HepG2 (cell line): ENCODE data around the gene IL1RAP. TPM values are rescaled to one million over a fixed set of nuclear protein-coding genes. Genes with fewer than 3 reads are reported as not detected.

Experiments used
- ATAC-seq: fragments of 200-7000 bp; cut with Tn5 transposase; 3 replicates; pipeline ENCODE4 v1.9.1; 2020; ENCODE audit warnings: mild to moderate bottlenecking, moderate library complexity
- BruUV-seq: library from RNA; stranded (reverse); fragments of 400-500 nt; replicated peaks from 2 replicates; lab custom pipeline; 2021; lab: Mats Ljungman, UMichigan
- CTCF ChIA-PET: fragments of 300-600 bp; formaldehyde crosslinking; extraction: SDS; loops from one replicate; lab custom pipeline; 2021; ENCODE audit warnings: low total read pairs, inconsistent platforms, low intra/inter-chr PET ratio; lab: Yijun Ruan, JAX
- POLR2A ChIA-PET: fragments of 350-600 bp; sonication (Branson Sonifier 250); formaldehyde crosslinking; loops from one replicate; lab custom pipeline; 2020; ENCODE audit warnings: antibody characterized with exemption, inconsistent platforms; lab: Yijun Ruan, JAX
- DNase-seq: peaks from one replicate; pipeline ENCODE4 v3.0.0-alpha.2; 2015; ENCODE audit warnings: low spot score
- FAIRE-seq: peaks from 3 replicates; lab custom pipeline; 2011; peaks lifted over from hg19 to GRCh38; lab: Jason Lieb, UNC
- H2AFZ ChIP-seq: one replicate; pipeline ENCODE4 v1.6.1; 2011; ENCODE audit warnings: low read length, inconsistent platforms
- H3K27ac ChIP-seq: fragments of 300-600 bp; 3 replicates; pipeline ENCODE4 v1.8.0; 2011; ENCODE audit warnings: mixed run types, mild to moderate bottlenecking, mixed read lengths, low read length, inconsistent platforms; ENCODE audit not compliant: insufficient read depth; ENCODE audit errors: extremely low read length
- H3K27me3 ChIP-seq, 2 experiments: fragments of 200-600 bp in 1 of 2; 2 replicates in 1 of 2; 3 replicates in 1 of 2; pipeline versions ENCODE4 v1.6.0 to v1.8.0; 2011; ENCODE audit warnings: low read length in 2 of 2, mild to moderate bottlenecking in 2 of 2, moderate library complexity in 2 of 2, inconsistent platforms in 1 of 2; ENCODE audit not compliant: insufficient read depth in 2 of 2, control insufficient read depth in 1 of 2
- H3K36me3 ChIP-seq, 2 experiments: fragments of 200-600 bp in 1 of 2; replicated peaks in 1 of 2; 2 replicates in 1 of 2; 3 replicates in 1 of 2; pipeline versions ENCODE4 v1.5.1 to v1.8.0; 2011; ENCODE audit warnings: low read length in 2 of 2, inconsistent platforms in 1 of 2; ENCODE audit not compliant: insufficient read depth in 2 of 2, control insufficient read depth in 1 of 2
- H3K4me1 ChIP-seq: 2 replicates; pipeline ENCODE4 v1.5.1; 2012; ENCODE audit warnings: low read length, inconsistent platforms; ENCODE audit not compliant: insufficient read depth
- H3K4me2 ChIP-seq: 2 replicates; pipeline ENCODE4 v1.6.0; 2011; ENCODE audit warnings: low read depth, low read length, inconsistent platforms
- H3K4me3 ChIP-seq, 3 experiments: fragments of 200-600 bp in 1 of 3; sonication (generic), shearing (Covaris generic) in 1 of 3; replicated peaks in 1 of 3; 2 replicates each; pipeline ENCODE4 v1.5.1; 2011 to 2016; ENCODE audit warnings: low read length in 3 of 3, inconsistent platforms in 2 of 3, low read depth in 2 of 3, mild to moderate bottlenecking in 2 of 3, control low read depth in 1 of 3, mixed read lengths in 1 of 3; ENCODE audit not compliant: insufficient read depth in 1 of 3
- H3K79me2 ChIP-seq: one replicate; pipeline ENCODE4 v1.6.1; 2011; ENCODE audit warnings: low read length, inconsistent platforms; ENCODE audit not compliant: insufficient read depth
- H3K9ac ChIP-seq: 2 replicates; pipeline ENCODE4 v1.6.0; 2011; ENCODE audit warnings: mild to moderate bottlenecking, low read depth, low read length, inconsistent platforms; ENCODE audit not compliant: insufficient read depth
- H3K9me3 ChIP-seq: 2 replicates; pipeline ENCODE4 v1.5.1; 2012; ENCODE audit warnings: mild to moderate bottlenecking, low read length
- H4K20me1 ChIP-seq: 2 replicates; pipeline ENCODE4 v1.6.0; 2011; ENCODE audit warnings: inconsistent platforms, mild to moderate bottlenecking, low read length, moderate library complexity; ENCODE audit not compliant: insufficient read depth
- CENPX ChIP-seq: sonication (generic); formaldehyde crosslinking; IDR thresholded peaks from 2 replicates; pipeline ENCODE4 v1.9.0; 2021; ENCODE audit warnings: mild to moderate bottlenecking, missing genetic modification reagents, moderate library complexity
- HDAC1 ChIP-seq: sonication (generic); formaldehyde crosslinking; IDR thresholded peaks from 2 replicates; pipeline ENCODE4 v1.5.1; 2020; ENCODE audit warnings: mild to moderate bottlenecking, missing genetic modification reagents
- KAT7 ChIP-seq: IDR thresholded peaks from 2 replicates; pipeline ENCODE4 v1.6.1; 2018; ENCODE audit warnings: borderline replicate concordance, missing compliant biosample characterization
- MXD4 ChIP-seq: IDR thresholded peaks from 2 replicates; pipeline ENCODE4 v1.6.1; 2016; ENCODE audit warnings: mild to moderate bottlenecking, missing biosample characterization, missing genetic modification reagents
- NAIF1 ChIP-seq: sonication (generic); formaldehyde crosslinking; IDR thresholded peaks from 2 replicates; pipeline ENCODE4 v1.5.0; 2020; ENCODE audit warnings: mild to moderate bottlenecking, missing genetic modification reagents, borderline replicate concordance
- ZBED4 ChIP-seq: sonication (generic); formaldehyde crosslinking; IDR thresholded peaks from 2 replicates; pipeline ENCODE4 v1.4.0; 2020; ENCODE audit warnings: missing genetic modification reagents, borderline replicate concordance
- ZBTB38 ChIP-seq: sonication (generic); formaldehyde crosslinking; IDR thresholded peaks from 2 replicates; pipeline ENCODE4 v1.5.1; 2020; ENCODE audit warnings: mild to moderate bottlenecking, missing genetic modification reagents
- ZNF326 ChIP-seq: sonication (generic); formaldehyde crosslinking; IDR thresholded peaks from 2 replicates; pipeline ENCODE4 v1.4.0; 2020; ENCODE audit warnings: missing genetic modification reagents, borderline replicate concordance
- ZNF639 ChIP-seq: conservative IDR thresholded peaks from 2 replicates; pipeline ENCODE4 v1.6.1; 2018; ENCODE audit warnings: missing genetic modification reagents
- WGBS: methylation state at CpG from one replicate; pipeline ENCODE4 v1.1.6; 2017; ENCODE audit warnings: low lambda C conversion rate; 5-methylcytosine and 5-hydroxymethylcytosine counted together
- in situ Hi-C: cut with HindIII; loops from 2 replicates; pipeline ENCODE4 v1.10.0; 2017; ENCODE audit warnings: low pct_unique_long_range_greater_than_20kb; ENCODE audit not compliant: extremely low pct_ligation_motif_present
- intact Hi-C: fragments of 100-400 bp; cut with micrococcal nuclease; formaldehyde crosslinking; loops from one replicate; pipeline ENCODE4 v1.10.0; 2022; ENCODE audit not compliant: unreplicated experiment
- polyA plus RNA-seq, 8 experiments: library from polyadenylated mRNA; depleted of rRNA in 3 of 8; stranded (reverse) in 7 of 8; unstranded in 1 of 8; fragments of >200 nt; fragmentation: Illumina TruSeq in 4 of 8; extraction: Trizol in 4 of 8; gene quantifications; 2 replicates each; pipeline versions ENCODE4 v1.2.1 to v1.2.3, GENCODE V29; 2011 to 2016; ENCODE audit warnings: low read depth in 4 of 8, missing spikeins in 1 of 8, mixed read lengths in 1 of 8; ENCODE audit not compliant: insufficient read depth in 1 of 8
- total RNA-seq, 5 experiments: library from RNA; depleted of rRNA; stranded (reverse); fragments of >200 nt; fragmentation: Illumina TruSeq; extraction: Trizol; gene quantifications; 2 replicates each; pipeline ENCODE4 v1.2.3, GENCODE V29; 2016; ENCODE audit warnings: low read depth in 1 of 5

IL1RAP gene
- total and polyA plus RNA-seq, 2 of the 13 experiments (the other 11 are each of a cell fraction or from before 2014, with no cell fraction given) = 18.3 to 54.9 TPM

- no peak for ATAC-seq
- in situ Hi-C loops (no loop called here), intact Hi-C loops (no loop called here)
- DNase-seq = no peak
- WGBS = 95% methylated on average over 4 of the region's 4 CpGs
- Histone ChIP-seq H3K9me3 (no peaks in the 10 kb centered on the region), H3K79me2 (no peaks in the 10 kb centered on the region), H3K9ac (no peak overlapping the region), H2AFZ (no peak overlapping the region), H3K36me3 (peaks cover 0 to 8% of the 10 kb centered on the region in 2 experiments; a peak in 3 of 5 replicates), H3K4me2 (no peak overlapping the region), H3K4me3 (no peak overlapping the region), H3K4me1 (peaks cover 24% of the 10 kb centered on the region; the same call in 1 of the 2 replicates), H3K27ac (no peak overlapping the region), H3K27me3 (no peaks in the 10 kb centered on the region), H4K20me1 (0 out of 2 replicates have a peak, but pooled peaks cover 3% of the 10 kb centered on the region)
- ChIA-PET POLR2A (interaction anchor here (1.2 kb wide), 1 partner anchor 9 kb away, joined by 3 read pairs; no protein-coding TSS in a partner anchor), CTCF (no interaction called here)
- TF ChIP-seq NAIF1 (CRISPR knock-in tag) (no peak), ZNF639 (CRISPR knock-in tag) (no peak), ZBTB38 (CRISPR knock-in tag) (no peak), ZNF326 (CRISPR knock-in tag) (no peak), CENPX (CRISPR knock-in tag) (no peak), HDAC1 (no peak), ZBED4 (CRISPR knock-in tag) (no peak), MXD4 (CRISPR knock-in tag) (no peak), KAT7 (CRISPR knock-in tag) (no peak)
- BruUV-seq = no TSS peak
- no peak for FAIRE-seq
Observed at GRCh38 chr3:190586631-190587011, 72.7 kb downstream of the IL1RAP start.
